ENCODE results near the gene GATAD2B. TPM values are rescaled to one million over a fixed set of nuclear protein-coding genes. Genes with fewer than 3 reads are reported as not detected.
A peak's percentile ranks its signal among the peaks of the same experiment; 100 is the strongest.

GATAD2B gene
- total RNA-seq, 2 experiments from 2014 or later, result 86.3 to 96.7 TPM

GRCh38 chr1:153778051-153778823 lies 144.5 kb downstream of the GATAD2B start:
- POLR2A ChIA-PET, result no interaction called here
- no peak overlapping the region for H3K4me3 Mint-ChIP-seq

GRCh38 chr1:153777648-153778047 lies 145.1 kb downstream of the GATAD2B start:
- peaks cover 33% of the 10 kb centered on the region for H3K4me1 Mint-ChIP-seq
- no peaks in the 10 kb centered on the region for H3K27me3 Mint-ChIP-seq
- H3K4me3 Mint-ChIP-seq, result peak overlapping the region; percentile 94
- DNase-seq (no peak), ATAC-seq (ENCODE audit: low read depth) (no peak)
- POLR2A ChIA-PET, result no interaction called here
- peaks cover 19% of the 10 kb centered on the region for H3K36me3 Mint-ChIP-seq
- no peaks in the 10 kb centered on the region for H3K9me3 Mint-ChIP-seq
- H3K27ac Mint-ChIP-seq, result peak overlapping the region; percentile 66

More at GRCh38 chr1:153778051-153778823, 144.5 kb downstream of the GATAD2B start:
- DNase-seq (no peak), ATAC-seq (ENCODE audit: low read depth) (no peak)
- no peaks in the 10 kb centered on the region for H3K27me3 Mint-ChIP-seq
- H3K27ac Mint-ChIP-seq, result no peak overlapping the region
- H3K4me1 Mint-ChIP-seq, result peaks cover 33% of the 10 kb centered on the region
- no peaks in the 10 kb centered on the region for H3K9me3 Mint-ChIP-seq
- peaks cover 20% of the 10 kb centered on the region for H3K36me3 Mint-ChIP-seq

- peak overlapping the region; percentile 66 for H3K27ac Mint-ChIP-seq
- H3K9me3 Mint-ChIP-seq, result no peaks in the 10 kb centered on the region
- DNase-seq (no peak), ATAC-seq (ENCODE audit: low read depth) (no peak)
- peaks cover 19% of the 10 kb centered on the region for H3K36me3 Mint-ChIP-seq
- H3K27me3 Mint-ChIP-seq, result no peaks in the 10 kb centered on the region
- peak overlapping the region; percentile 94 for H3K4me3 Mint-ChIP-seq
- POLR2A ChIA-PET, result interaction anchor here (1.2 to 2.5 kb wide), 4 partner anchors 13 to 209 kb away, joined by 3 to 17 read pairs (median 8); partner anchors contain the start of genes GATAD2B, JTB and RAB13
- peaks cover 33% of the 10 kb centered on the region for H3K4me1 Mint-ChIP-seq
These were observed 145.9 kb downstream of the GATAD2B start for GRCh38 chr1:153776845-153777370.

- peak overlapping the region; percentile 94 for H3K4me3 Mint-ChIP-seq
- no peaks in the 10 kb centered on the region for H3K27me3 Mint-ChIP-seq
- DNase-seq, result no peak
- H3K4me1 Mint-ChIP-seq, result peaks cover 33% of the 10 kb centered on the region
- H3K36me3 Mint-ChIP-seq, result peaks cover 19% of the 10 kb centered on the region
- POLR2A ChIA-PET, result interaction anchor here (1.0 to 2.5 kb wide), 15 partner anchors 12 to 214 kb away, joined by 3 to 17 read pairs (median 6); partner anchors contain the start of genes CHTOP, CREB3L4, DENND4B and GATAD2B
- no peak for ATAC-seq (ENCODE audit: low read depth)
- H3K27ac Mint-ChIP-seq, result peak overlapping the region; percentile 80
- H3K9me3 Mint-ChIP-seq, result no peaks in the 10 kb centered on the region
These were observed 146.4 kb downstream of the GATAD2B start for GRCh38 chr1:153776352-153776751.

GRCh38 chr1:153775458-153776327 lies 147.1 kb downstream of the GATAD2B start:
- Mint-ChIP-seq H3K36me3 (peaks cover 19% of the 10 kb centered on the region), H3K4me1 (peaks cover 33% of the 10 kb centered on the region), H3K27ac (peak overlapping the region; percentile 92), H3K9me3 (no peaks in the 10 kb centered on the region), H3K4me3 (peak overlapping the region; percentile 94), H3K27me3 (no peaks in the 10 kb centered on the region)
- peak; percentile 69 for ATAC-seq (ENCODE audit: low read depth)
- DNase-seq, result peak; percentile 81
- POLR2A ChIA-PET, result interaction anchor here (0.6 to 2.5 kb wide), 28 partner anchors 8 to 235 kb away, joined by 3 to 17 read pairs (median 4); partner anchors contain the start of genes CHTOP, CREB3L4, DENND4B and GATAD2B

GRCh38 chr1:153774780-153775457 lies 147.9 kb downstream of the GATAD2B start, which contains the start of gene SLC27A3:
SLC27A3 (plus strand) TSS chr1:153775407; CDS start chr1:153775498, 91 bp downstream.
- POLR2A ChIA-PET, result interaction anchor here (0.5 to 2.5 kb wide), 23 partner anchors 9 to 234 kb away, joined by 3 to 17 read pairs (median 5); partner anchors contain the start of genes CHTOP, CREB3L4, DENND4B and GATAD2B
- DNase-seq, result no peak
- Mint-ChIP-seq H3K9me3 (no peaks in the 10 kb centered on the region), H3K36me3 (peaks cover 21% of the 10 kb centered on the region), H3K4me1 (peaks cover 33% of the 10 kb centered on the region), H3K27me3 (no peaks in the 10 kb centered on the region), H3K27ac (peak within 1 kb of the TSS; percentile 92), H3K4me3 (peak within 1 kb of the TSS; percentile 94)
- peak; percentile 57 for ATAC-seq (ENCODE audit: low read depth)

- no peaks in the 10 kb centered on the region for H3K9me3 Mint-ChIP-seq
- H3K36me3 Mint-ChIP-seq, result peaks cover 21% of the 10 kb centered on the region
- DNase-seq (no peak), ATAC-seq (ENCODE audit: low read depth) (no peak)
- H3K27ac Mint-ChIP-seq, result peak overlapping the region; percentile 92
- H3K4me3 Mint-ChIP-seq, result peak overlapping the region; percentile 94
- H3K27me3 Mint-ChIP-seq, result no peaks in the 10 kb centered on the region
- POLR2A ChIA-PET, result interaction anchor here (1.0 to 1.6 kb wide), 3 partner anchors 15 to 204 kb away, joined by 3 to 4 read pairs (median 3); partner anchors contain the start of gene JTB
- peaks cover 33% of the 10 kb centered on the region for H3K4me1 Mint-ChIP-seq
These were observed 148.7 kb downstream of the GATAD2B start for GRCh38 chr1:153774026-153774595.

- H3K4me3 Mint-ChIP-seq, result peak overlapping the region; percentile 45
- peaks cover 33% of the 10 kb centered on the region for H3K4me1 Mint-ChIP-seq
- no peaks in the 10 kb centered on the region for H3K27me3 Mint-ChIP-seq
- POLR2A ChIA-PET, result interaction anchor here (0.6 to 1.6 kb wide), 5 partner anchors 16 to 204 kb away, joined by 3 to 4 read pairs (median 3); partner anchors contain the start of genes CREB3L4 and JTB
- DNase-seq, result no peak
- H3K9me3 Mint-ChIP-seq, result no peaks in the 10 kb centered on the region
- ATAC-seq (ENCODE audit: low read depth), result no peak
- H3K36me3 Mint-ChIP-seq, result peaks cover 19% of the 10 kb centered on the region
- peak overlapping the region; percentile 92 for H3K27ac Mint-ChIP-seq
These were observed 149.5 kb downstream of the GATAD2B start for GRCh38 chr1:153773096-153773921.

- H3K4me1 Mint-ChIP-seq, result peaks cover 26% of the 10 kb centered on the region
- ATAC-seq (ENCODE audit: low read depth) (no peak), DNase-seq (no peak)
- no peaks in the 10 kb centered on the region for H3K9me3 Mint-ChIP-seq
- no peak overlapping the region for H3K27ac Mint-ChIP-seq
- peaks cover 16% of the 10 kb centered on the region for H3K36me3 Mint-ChIP-seq
- H3K4me3 Mint-ChIP-seq, result no peak overlapping the region
- no peaks in the 10 kb centered on the region for H3K27me3 Mint-ChIP-seq
- POLR2A ChIA-PET, result interaction anchor here (0.6 to 1.1 kb wide), 2 partner anchors 191 to 195 kb away, joined by 3 to 4 read pairs; partner anchors contain the start of gene CREB3L4
These were observed 150.8 kb downstream of the GATAD2B start for GRCh38 chr1:153771841-153772593.

GRCh38 chr1:153771261-153771660 lies 151.5 kb downstream of the GATAD2B start:
- POLR2A ChIA-PET, result no interaction called here
- ATAC-seq (ENCODE audit: low read depth) (no peak), DNase-seq (no peak)
- Mint-ChIP-seq H3K9me3 (no peaks in the 10 kb centered on the region), H3K4me1 (peaks cover 20% of the 10 kb centered on the region), H3K27me3 (no peaks in the 10 kb centered on the region), H3K27ac (no peak overlapping the region), H3K36me3 (peaks cover 13% of the 10 kb centered on the region), H3K4me3 (no peak overlapping the region)

- POLR2A ChIA-PET, result no interaction called here
These were observed 152.0 kb downstream of the GATAD2B start for GRCh38 chr1:153770797-153771196.

More at GRCh38 chr1:153770797-153771196, 152.0 kb downstream of the GATAD2B start:
- Mint-ChIP-seq H3K36me3 (peaks cover 16% of the 10 kb centered on the region), H3K4me1 (peaks cover 18% of the 10 kb centered on the region), H3K27ac (no peak overlapping the region), H3K9me3 (no peaks in the 10 kb centered on the region), H3K27me3 (no peaks in the 10 kb centered on the region), H3K4me3 (no peak overlapping the region)
- no peak for DNase-seq
- no peak for ATAC-seq (ENCODE audit: low read depth)
